ENCODE results near the gene SPRR1B.

Gene SPRR1B

GRCh38 chr1:152995842-152996241, 35.2 kb upstream of the SPRR1B start:
- in situ Hi-C loops (cut with MboI; ENCODE audit: low pct_unique_long_range_greater_than_20kb, low sequenced_read_pairs, unreplicated experiment), result no loop called here
- TF ChIP-seq CTCF (IDR thresholded peaks at IDR 0.05; ENCODE audit: extremely low read depth, insufficient read depth, missing control alignments), result no peak
- no peak for DNase-seq (ENCODE audit: low spot score)

- TF ChIP-seq CTCF (IDR thresholded peaks at IDR 0.05; ENCODE audit: extremely low read depth, insufficient read depth, missing control alignments), result no peak
- in situ Hi-C loops (cut with MboI; ENCODE audit: low pct_unique_long_range_greater_than_20kb, low sequenced_read_pairs, unreplicated experiment), result no loop called here
- DNase-seq (ENCODE audit: low spot score), result no peak
Measured at GRCh38 chr1:152996633-152997400, 34.2 kb upstream of the SPRR1B start.

- TF ChIP-seq CTCF (IDR thresholded peaks at IDR 0.05; ENCODE audit: extremely low read depth, insufficient read depth, missing control alignments), result no peak
- in situ Hi-C loops (cut with MboI; ENCODE audit: low pct_unique_long_range_greater_than_20kb, low sequenced_read_pairs, unreplicated experiment), result no loop called here
- DNase-seq (ENCODE audit: low spot score), result no peak
Measured at GRCh38 chr1:152997901-152998300, 33.1 kb upstream of the SPRR1B start.

- DNase-seq (ENCODE audit: low spot score), result no peak
- TF ChIP-seq CTCF (IDR thresholded peaks at IDR 0.05; ENCODE audit: extremely low read depth, insufficient read depth, missing control alignments), result no peak
- in situ Hi-C loops (cut with MboI; ENCODE audit: low pct_unique_long_range_greater_than_20kb, low sequenced_read_pairs, unreplicated experiment), result no loop called here
Measured at GRCh38 chr1:152998476-152998875, 32.5 kb upstream of the SPRR1B start.

GRCh38 chr1:152999818-153000217, 31.2 kb upstream of the SPRR1B start:
- no peak for TF ChIP-seq CTCF (IDR thresholded peaks at IDR 0.05; ENCODE audit: extremely low read depth, insufficient read depth, missing control alignments)
- in situ Hi-C loops (cut with MboI; ENCODE audit: low pct_unique_long_range_greater_than_20kb, low sequenced_read_pairs, unreplicated experiment), result no loop called here
- no peak for DNase-seq (ENCODE audit: low spot score)

- TF ChIP-seq CTCF (IDR thresholded peaks at IDR 0.05; ENCODE audit: extremely low read depth, insufficient read depth, missing control alignments), result no peak
- DNase-seq (ENCODE audit: low spot score), result no peak
- in situ Hi-C loops (cut with MboI; ENCODE audit: low pct_unique_long_range_greater_than_20kb, low sequenced_read_pairs, unreplicated experiment), result no loop called here
Measured at GRCh38 chr1:153000294-153000693, 30.7 kb upstream of the SPRR1B start.

All from GM13977 (cell line).